ENCODE results near the gene FAM227B. TPM values are rescaled to one million over a fixed set of nuclear protein-coding genes. Genes with fewer than 3 reads are reported as not detected.

FAM227B gene
- total RNA-seq, 1 donor from 2014 or later: 5.1 TPM

GRCh38 chr15:49282366-49282765, 338.3 kb downstream of the FAM227B start:
- no peak for TF ChIP-seq CTCF (IDR thresholded peaks at IDR 0.05)
- Histone ChIP-seq H3K36me3 (peaks cover 44% of the 10 kb centered on the region), H3K27ac (no peak overlapping the region), H3K9me3 (no peaks in the 10 kb centered on the region), H3K4me1 (no peaks in the 10 kb centered on the region), H3K4me3 (no peak overlapping the region), H3K27me3 (ENCODE audit: low read depth) (no peaks in the 10 kb centered on the region)
- DNase-seq (no peak), ATAC-seq (no peak)
- intact Hi-C loops (cut with DNase I): no loop called here

- DNase-seq: no peak
- intact Hi-C loops (cut with DNase I): no loop called here
- H3K9me3 ChIP-seq: no peaks in the 10 kb centered on the region
- no peak overlapping the region for H3K4me3 ChIP-seq
- H3K4me1 ChIP-seq: no peaks in the 10 kb centered on the region
- H3K36me3 ChIP-seq: peaks cover 29% of the 10 kb centered on the region
- ATAC-seq: no peak
- TF ChIP-seq CTCF (IDR thresholded peaks at IDR 0.05): no peak
- no peak overlapping the region for H3K27ac ChIP-seq
- no peaks in the 10 kb centered on the region for H3K27me3 ChIP-seq (ENCODE audit: low read depth)
These were observed 340.8 kb downstream of the FAM227B start for GRCh38 chr15:49279521-49280456.

GRCh38 chr15:49278751-49279150, 341.9 kb downstream of the FAM227B start:
- no peak for TF ChIP-seq CTCF (IDR thresholded peaks at IDR 0.05)
- Histone ChIP-seq H3K9me3 (no peaks in the 10 kb centered on the region), H3K36me3 (peaks cover 18% of the 10 kb centered on the region), H3K4me1 (no peaks in the 10 kb centered on the region), H3K4me3 (no peak overlapping the region), H3K27me3 (ENCODE audit: low read depth) (no peaks in the 10 kb centered on the region), H3K27ac (no peak overlapping the region)
- no peak for DNase-seq
- intact Hi-C loops (cut with DNase I): no loop called here
- ATAC-seq: no peak

Other genes starting within 250 kb of the FAM227B start
- gene FGF7, start 197.6 kb downstream of the FAM227B start, total RNA-seq: 24.2 TPM
- 29.3 TPM for gene DTWD1, start 230 bp upstream of the FAM227B start, total RNA-seq